H9 (cell line): Measurements from ENCODE around the gene MRTFA. TPM values are rescaled to one million over a fixed set of nuclear protein-coding genes. Genes with fewer than 3 reads are reported as not detected.

Experiments
- DNase-seq: peaks from one replicate; pipeline ENCODE4 v3.0.0-alpha.2; 2017
- H2AFZ ChIP-seq: one replicate; pipeline ENCODE4 v1.6.1; 2013; ENCODE audit warnings: mild to moderate bottlenecking, low read length, control low read depth, moderate library complexity
- H2AK5ac ChIP-seq: 2 replicates; pipeline ENCODE4 v1.6.1; 2013; ENCODE audit warnings: low read length, control low read depth, mixed read lengths; ENCODE audit not compliant: insufficient read length
- H2BK120ac ChIP-seq: one replicate; pipeline ENCODE4 v1.6.1; 2013; ENCODE audit warnings: low read depth, mild to moderate bottlenecking, low read length, control low read depth, inconsistent platforms; ENCODE audit not compliant: poor library complexity, severe bottlenecking
- H2BK12ac ChIP-seq: 2 replicates; pipeline ENCODE4 v1.6.1; 2013; ENCODE audit warnings: low read length, control low read depth, mixed read lengths, low read depth; ENCODE audit not compliant: insufficient read length
- H2BK15ac ChIP-seq: 2 replicates; pipeline ENCODE4 v1.6.1; 2013; ENCODE audit warnings: low read depth, low read length, control low read depth
- H2BK20ac ChIP-seq: one replicate; pipeline ENCODE4 v1.6.1; 2013; ENCODE audit warnings: low read depth, mild to moderate bottlenecking, low read length, control low read depth, inconsistent platforms; ENCODE audit not compliant: poor library complexity, severe bottlenecking
- H2BK5ac ChIP-seq: 2 replicates; pipeline ENCODE4 v1.6.1; 2013; ENCODE audit warnings: low read length, control low read depth, mixed read lengths; ENCODE audit not compliant: insufficient read length
- H3K14ac ChIP-seq: 2 replicates; pipeline ENCODE4 v1.6.1; 2013; ENCODE audit warnings: low read length, control low read depth; ENCODE audit not compliant: insufficient read depth
- H3K18ac ChIP-seq: 2 replicates; pipeline ENCODE4 v1.6.1; 2013; ENCODE audit warnings: low read depth, mild to moderate bottlenecking, mixed read lengths, low read length, control low read depth; ENCODE audit not compliant: insufficient read length
- H3K23ac ChIP-seq: 2 replicates; pipeline ENCODE4 v1.6.1; 2013; ENCODE audit warnings: low read length, control low read depth, mixed read lengths, low read depth; ENCODE audit not compliant: insufficient read length
- H3K23me2 ChIP-seq: 2 replicates; pipeline ENCODE4 v1.6.1; 2013; ENCODE audit warnings: low read depth, mild to moderate bottlenecking, mixed read lengths, low read length, control low read depth; ENCODE audit not compliant: insufficient read length, poor library complexity, severe bottlenecking
- H3K27ac ChIP-seq: 2 replicates; pipeline ENCODE4 v1.5.1; 2013; ENCODE audit warnings: low read length, control low read depth, mixed read lengths, low read depth; ENCODE audit not compliant: insufficient read length
- H3K27me3 ChIP-seq: 2 replicates; pipeline ENCODE4 v1.6.1; 2013; ENCODE audit warnings: low read length, control low read depth, inconsistent platforms; ENCODE audit not compliant: insufficient read depth
- H3K4ac ChIP-seq: 2 replicates; pipeline ENCODE4 v1.6.1; 2013; ENCODE audit warnings: low read depth, mild to moderate bottlenecking, control low read depth, inconsistent platforms, low read length, moderate library complexity
- H3K4me1 ChIP-seq: 2 replicates; pipeline ENCODE4 v1.6.1; 2013; ENCODE audit warnings: low read length, control low read depth, inconsistent platforms; ENCODE audit not compliant: insufficient read depth
- H3K4me2 ChIP-seq: 2 replicates; pipeline ENCODE4 v1.6.1; 2013; ENCODE audit warnings: low read length, control low read depth, mixed read lengths; ENCODE audit not compliant: insufficient read length, insufficient read depth
- H3K56ac ChIP-seq: 2 replicates; pipeline ENCODE4 v1.6.1; 2013; ENCODE audit warnings: low read depth, mild to moderate bottlenecking, mixed read lengths, low read length, control low read depth; ENCODE audit not compliant: insufficient read length
- H3K79me1 ChIP-seq: 2 replicates; pipeline ENCODE4 v1.6.1; 2013; ENCODE audit warnings: low read depth, mild to moderate bottlenecking, moderate library complexity, low read length, control low read depth, inconsistent platforms; ENCODE audit not compliant: insufficient read depth, poor library complexity, severe bottlenecking
- H3K79me2 ChIP-seq: 2 replicates; pipeline ENCODE4 v1.6.1; 2013; ENCODE audit warnings: low read length, control low read depth, inconsistent platforms; ENCODE audit not compliant: insufficient read depth
- H3K9ac ChIP-seq: 2 replicates; pipeline ENCODE4 v1.6.1; 2013; ENCODE audit warnings: low read length, control low read depth, mixed read lengths; ENCODE audit not compliant: insufficient read length; ENCODE audit errors: extremely low read depth
- H3K9me3 ChIP-seq: one replicate; pipeline ENCODE4 v1.6.1; 2013; ENCODE audit warnings: low read depth, low read length, inconsistent platforms; ENCODE audit not compliant: control insufficient read depth
- H3T11ph ChIP-seq: one replicate; pipeline ENCODE4 v1.6.1; 2013; ENCODE audit warnings: mild to moderate bottlenecking, low read length, control low read depth, inconsistent platforms
- H4K20me1 ChIP-seq: one replicate; pipeline ENCODE4 v1.6.1; 2013; ENCODE audit not compliant: control insufficient read depth, insufficient read length, insufficient read depth
- H4K5ac ChIP-seq: 2 replicates; pipeline ENCODE4 v1.6.1; 2013; ENCODE audit warnings: low read depth, mild to moderate bottlenecking, mixed read lengths, low read length, control low read depth; ENCODE audit not compliant: insufficient read length
- H4K8ac ChIP-seq: replicated peaks from 2 replicates; pipeline ENCODE4 v1.6.1; 2013; ENCODE audit warnings: low read length, control low read depth, mixed read lengths, low read depth; ENCODE audit not compliant: insufficient read length
- H4K91ac ChIP-seq: 2 replicates; pipeline ENCODE4 v1.6.1; 2013; ENCODE audit warnings: low read depth, mild to moderate bottlenecking, moderate library complexity, mixed read lengths, low read length, control low read depth; ENCODE audit not compliant: insufficient read length
- H3K27ac Mint-ChIP-seq, 3 experiments: 2 replicates in 2 of 3; 3 replicates in 1 of 3; pipeline ENCODE4 v1.8.0; 2020 to 2021; ENCODE audit warnings: mixed read lengths in 3 of 3, mild to moderate bottlenecking in 1 of 3, moderate library complexity in 1 of 3
- H3K27me3 Mint-ChIP-seq: 2 replicates; pipeline ENCODE4 v1.8.0; 2021; ENCODE audit warnings: low read depth, mild to moderate bottlenecking, moderate library complexity, mixed read lengths
- H3K36me3 Mint-ChIP-seq, 3 experiments: 2 replicates in 2 of 3; 3 replicates in 1 of 3; pipeline ENCODE4 v1.8.0; 2020 to 2021; ENCODE audit warnings: low read depth in 3 of 3, mixed read lengths in 3 of 3; ENCODE audit not compliant: insufficient read depth in 1 of 3
- H3K4me1 Mint-ChIP-seq, 2 experiments: 2 replicates each; pipeline ENCODE4 v1.8.0; 2020; ENCODE audit warnings: mixed read lengths in 2 of 2
- H3K4me3 Mint-ChIP-seq, 2 experiments: 2 replicates in 1 of 2; 3 replicates in 1 of 2; pipeline ENCODE4 v1.8.0; 2020 to 2021; ENCODE audit warnings: mild to moderate bottlenecking in 2 of 2, mixed read lengths in 2 of 2, moderate library complexity in 1 of 2
- H3K9me3 Mint-ChIP-seq, 2 experiments: 2 replicates in 1 of 2; 3 replicates in 1 of 2; pipeline ENCODE4 v1.8.0; 2020; ENCODE audit warnings: mild to moderate bottlenecking in 2 of 2, mixed read lengths in 2 of 2, moderate library complexity in 1 of 2
- total RNA-seq: library from RNA; stranded (reverse); gene quantifications from 2 replicates; pipeline ENCODE4 v1.2.1, GENCODE V29; 2021
- TF ChIP-seq, protein P1 (sequence below): fragments of 200-600 bp; sonication (generic); conservative IDR thresholded peaks from 3 replicates; pipeline ENCODE4 v1.8.0; 2021; ENCODE audit warnings: antibody characterized with exemption, mild to moderate bottlenecking

MRTFA gene
- total RNA-seq, 1 experiment from 2014 or later, result 38.1 TPM

DNA sequence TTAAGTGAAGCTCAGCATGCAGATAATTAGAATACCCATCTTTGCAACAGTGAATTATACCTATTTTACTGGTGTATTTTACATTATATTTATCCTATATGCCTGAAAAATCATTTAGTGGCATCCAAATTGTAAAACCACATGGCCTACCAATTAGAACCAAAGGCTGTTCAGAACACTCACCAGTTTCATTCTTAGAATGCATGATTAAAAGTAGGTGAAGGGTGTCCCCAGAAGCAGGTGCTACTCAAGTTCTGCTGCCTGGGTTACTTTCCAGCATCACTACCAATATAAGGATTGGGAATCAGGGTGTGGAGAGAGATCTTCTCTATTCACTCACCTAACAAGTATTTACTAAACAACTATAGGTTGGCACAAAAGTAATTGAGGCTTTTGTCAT is 162.8 kb downstream of the MRTFA start:
- no peaks in the 10 kb centered on the region for H3K9me3 Mint-ChIP-seq
- H4K91ac ChIP-seq, result no peak overlapping the region
- H3K79me2 ChIP-seq, result peaks cover 1% of the 10 kb centered on the region; the same call in 1 of the 2 replicates
- no peaks in the 10 kb centered on the region for H4K20me1 ChIP-seq
- no peaks in the 10 kb centered on the region for H3K23me2 ChIP-seq
- H3K36me3 Mint-ChIP-seq, result 0 out of 7 replicates have a peak, but pooled peaks cover 0 to 3% (median 0%) of the 10 kb centered on the region in 3 experiments
- no peak overlapping the region for H2BK120ac ChIP-seq
- H3K4me1 ChIP-seq, result peaks cover 7% of the 10 kb centered on the region; the same call in 1 of the 2 replicates
- no peak overlapping the region for H3K23ac ChIP-seq
- H3K79me1 ChIP-seq, result no peaks in the 10 kb centered on the region
- H3K18ac ChIP-seq, result no peak overlapping the region
- H3K14ac ChIP-seq, result no peak overlapping the region
- H3K4me3 Mint-ChIP-seq, result no peak overlapping the region
- no peak overlapping the region for H2AFZ ChIP-seq
- H3K56ac ChIP-seq, result no peak overlapping the region
- H2BK5ac ChIP-seq, result no peak overlapping the region
- no peak overlapping the region for H4K5ac ChIP-seq
- no peak overlapping the region for H3T11ph ChIP-seq
- peak overlapping the region in 1 of 3 experiments; percentile 74; a peak in 1 of 7 replicates for H3K27ac Mint-ChIP-seq
- no peak overlapping the region for H2BK15ac ChIP-seq
- H3K4ac ChIP-seq, result no peak overlapping the region
- peaks cover 36 to 37% of the 10 kb centered on the region in 2 experiments for H3K4me1 Mint-ChIP-seq
- H2AK5ac ChIP-seq, result no peak overlapping the region
- no peaks in the 10 kb centered on the region for H3K9me3 ChIP-seq
- H3K27me3 Mint-ChIP-seq, result no peaks in the 10 kb centered on the region
- no peak for DNase-seq
- no peak overlapping the region for H3K27ac ChIP-seq
- no peak overlapping the region for H4K8ac ChIP-seq
- H3K4me2 ChIP-seq, result no peak overlapping the region
- no peaks in the 10 kb centered on the region for H3K27me3 ChIP-seq
- TF ChIP-seq, protein P1, sequence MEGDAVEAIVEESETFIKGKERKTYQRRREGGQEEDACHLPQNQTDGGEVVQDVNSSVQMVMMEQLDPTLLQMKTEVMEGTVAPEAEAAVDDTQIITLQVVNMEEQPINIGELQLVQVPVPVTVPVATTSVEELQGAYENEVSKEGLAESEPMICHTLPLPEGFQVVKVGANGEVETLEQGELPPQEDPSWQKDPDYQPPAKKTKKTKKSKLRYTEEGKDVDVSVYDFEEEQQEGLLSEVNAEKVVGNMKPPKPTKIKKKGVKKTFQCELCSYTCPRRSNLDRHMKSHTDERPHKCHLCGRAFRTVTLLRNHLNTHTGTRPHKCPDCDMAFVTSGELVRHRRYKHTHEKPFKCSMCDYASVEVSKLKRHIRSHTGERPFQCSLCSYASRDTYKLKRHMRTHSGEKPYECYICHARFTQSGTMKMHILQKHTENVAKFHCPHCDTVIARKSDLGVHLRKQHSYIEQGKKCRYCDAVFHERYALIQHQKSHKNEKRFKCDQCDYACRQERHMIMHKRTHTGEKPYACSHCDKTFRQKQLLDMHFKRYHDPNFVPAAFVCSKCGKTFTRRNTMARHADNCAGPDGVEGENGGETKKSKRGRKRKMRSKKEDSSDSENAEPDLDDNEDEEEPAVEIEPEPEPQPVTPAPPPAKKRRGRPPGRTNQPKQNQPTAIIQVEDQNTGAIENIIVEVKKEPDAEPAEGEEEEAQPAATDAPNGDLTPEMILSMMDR, result no peak
- no peak overlapping the region for H2BK20ac ChIP-seq
- no peak overlapping the region for H3K9ac ChIP-seq
- H2BK12ac ChIP-seq, result no peak overlapping the region
